H1 (cell line): ENCODE results near the gene HMCN2. TPM values are rescaled to one million over a fixed set of nuclear protein-coding genes. Genes with fewer than 3 reads are reported as not detected.

Experiments
- CTCF ChIA-PET: fragments of 300-600 bp; sonication (Branson Sonifier 250); formaldehyde crosslinking; loops from one replicate; lab custom pipeline; 2021; ENCODE audit not compliant: partially characterized antibody; lab: Charles Lee
- POLR2A ChIA-PET: fragments of 300-600 bp; sonication (Branson Sonifier 250); formaldehyde crosslinking; loops from one replicate; lab custom pipeline; 2021; ENCODE audit warnings: inconsistent platforms; ENCODE audit not compliant: partially characterized antibody; lab: Charles Lee
- DNase-seq, 2 experiments: peaks; one replicate each; pipeline versions ENCODE4 v3.0.0 to v3.0.0-alpha.2; 2010 to 2022; ENCODE audit warnings: low spot score in 2 of 2, low read depth in 1 of 2, mixed read lengths in 1 of 2
- FAIRE-seq: peaks from 2 replicates; lab custom pipeline; 2011; peaks lifted over from hg19 to GRCh38; lab: Jason Lieb, UNC
- H2AFZ ChIP-seq: 2 replicates; pipeline ENCODE4 v1.8.1; 2012; ENCODE audit warnings: low read length, inconsistent platforms
- H2AK5ac ChIP-seq: 2 replicates; pipeline ENCODE4 v1.6.1; 2013; ENCODE audit warnings: low read depth, low read length
- H2BK120ac ChIP-seq: replicated peaks from 2 replicates; pipeline ENCODE3; 2013; ENCODE audit warnings: low read depth, low read length, inconsistent platforms
- H2BK12ac ChIP-seq: 2 replicates; pipeline ENCODE4 v1.6.1; 2013; ENCODE audit warnings: low read depth, low read length
- H2BK15ac ChIP-seq: 2 replicates; pipeline ENCODE4 v1.6.1; 2013; ENCODE audit warnings: low read length
- H2BK20ac ChIP-seq: 2 replicates; pipeline ENCODE4 v1.6.1; 2013; ENCODE audit warnings: low read length
- H2BK5ac ChIP-seq: 2 replicates; pipeline ENCODE4 v1.6.1; 2013; ENCODE audit warnings: low read depth, low read length
- H3K14ac ChIP-seq: 2 replicates; pipeline ENCODE4 v1.6.1; 2013; ENCODE audit warnings: inconsistent platforms; ENCODE audit not compliant: insufficient read length
- H3K18ac ChIP-seq: 2 replicates; pipeline ENCODE4 v1.6.1; 2013; ENCODE audit warnings: low read length; ENCODE audit errors: extremely low read depth
- H3K23ac ChIP-seq: 2 replicates; pipeline ENCODE4 v1.6.1; 2013; ENCODE audit warnings: inconsistent platforms; ENCODE audit not compliant: insufficient read length
- H3K23me2 ChIP-seq: 2 replicates; pipeline ENCODE4 v1.6.1; 2013; ENCODE audit warnings: low read depth, low read length
- H3K27ac ChIP-seq: 2 replicates; pipeline ENCODE4 v1.6.1; 2011; ENCODE audit warnings: low read depth, low read length, inconsistent platforms
- H3K27me3 ChIP-seq, 4 experiments: replicated peaks in 1 of 4; 1 replicate in 1 of 4; 2 replicates in 3 of 4; pipeline versions ENCODE4 v1.6.1 to v1.8.1; 2011 to 2013; ENCODE audit warnings: low read length in 3 of 4, mild to moderate bottlenecking in 3 of 4, inconsistent platforms in 2 of 4, mixed read lengths in 2 of 4, moderate library complexity in 1 of 4; ENCODE audit not compliant: control insufficient read depth in 3 of 4, insufficient read depth in 3 of 4; ENCODE audit errors: extremely low read depth in 1 of 4
- H3K36me3 ChIP-seq, 4 experiments: 2 replicates each; pipeline versions ENCODE4 v1.6.1 to v1.8.1; 2011 to 2013; ENCODE audit warnings: mild to moderate bottlenecking in 4 of 4, low read length in 3 of 4, moderate library complexity in 2 of 4, control low read depth in 1 of 4, inconsistent platforms in 1 of 4; ENCODE audit not compliant: insufficient read depth in 4 of 4, control insufficient read depth in 2 of 4
- H3K4ac ChIP-seq: replicated peaks from 2 replicates; pipeline ENCODE3; 2013; ENCODE audit warnings: low read length, low read depth, mixed read lengths, inconsistent platforms; ENCODE audit not compliant: insufficient read length
- H3K4me1 ChIP-seq, 4 experiments: replicated peaks in 1 of 4; 1 replicate in 1 of 4; 2 replicates in 3 of 4; pipeline versions ENCODE4 v1.6.1 to v1.8.1; 2011 to 2013; ENCODE audit warnings: low read length in 3 of 4, inconsistent platforms in 2 of 4, mixed read lengths in 1 of 4; ENCODE audit not compliant: insufficient read depth in 4 of 4, control insufficient read depth in 3 of 4
- H3K4me2 ChIP-seq, 2 experiments: 2 replicates each; pipeline versions ENCODE4 v1.6.1 to v1.8.1; 2011 to 2013; ENCODE audit warnings: low read depth in 2 of 2, low read length in 2 of 2, control low read depth in 1 of 2, inconsistent platforms in 1 of 2, mild to moderate bottlenecking in 1 of 2; ENCODE audit not compliant: insufficient read depth in 1 of 2
- H3K4me3 ChIP-seq, 4 experiments: fragments of 200-600, 300-600 bp in 1 of 4; sonication (generic), shearing (Covaris generic), sonication (Bioruptor Twin) in 1 of 4; 2 replicates each; pipeline versions ENCODE4 v1.5.1 to v1.8.1; 2011 to 2016; ENCODE audit warnings: low read length in 4 of 4, low read depth in 3 of 4, control low read depth in 2 of 4, inconsistent platforms in 2 of 4, mild to moderate bottlenecking in 2 of 4, mixed read lengths in 1 of 4, moderate library complexity in 1 of 4; ENCODE audit not compliant: insufficient read depth in 2 of 4; ENCODE audit errors: extremely low read depth in 1 of 4
- H3K56ac ChIP-seq: replicated peaks from 2 replicates; pipeline ENCODE3; 2013; ENCODE audit warnings: low read depth, mild to moderate bottlenecking, mixed read lengths, low read length, inconsistent platforms; ENCODE audit not compliant: insufficient read length
- H3K79me1 ChIP-seq: 2 replicates; pipeline ENCODE4 v1.6.1; 2013; ENCODE audit warnings: low read depth, low read length, control low read depth
- H3K79me2 ChIP-seq, 2 experiments: 2 replicates each; pipeline versions ENCODE4 v1.6.1 to v1.8.1; 2012 to 2013; ENCODE audit warnings: low read length in 2 of 2, mild to moderate bottlenecking in 2 of 2, inconsistent platforms in 1 of 2; ENCODE audit not compliant: insufficient read depth in 2 of 2, control insufficient read depth in 1 of 2
- H3K9ac ChIP-seq, 4 experiments: replicated peaks in 1 of 4; 1 replicate in 1 of 4; 2 replicates in 3 of 4; pipeline versions ENCODE4 v1.6.1 to v1.8.1; 2011 to 2013; ENCODE audit warnings: low read depth in 3 of 4, low read length in 3 of 4, control low read depth in 2 of 4, mild to moderate bottlenecking in 2 of 4, moderate library complexity in 2 of 4, inconsistent platforms in 1 of 4; ENCODE audit errors: extremely low read depth in 1 of 4
- H3K9me3 ChIP-seq, 2 experiments: 2 replicates each; pipeline versions ENCODE4 v1.6.1 to v1.8.1; 2012 to 2013; ENCODE audit warnings: mild to moderate bottlenecking in 2 of 2, moderate library complexity in 2 of 2, control low read depth in 1 of 2, inconsistent platforms in 1 of 2, low read depth in 1 of 2, low read length in 1 of 2, mixed read lengths in 1 of 2; ENCODE audit not compliant: insufficient read depth in 2 of 2
- H4K20me1 ChIP-seq, 2 experiments: replicated peaks in 1 of 2; 2 replicates each; pipeline versions ENCODE3 to v1.8.1; 2011 to 2013; ENCODE audit warnings: inconsistent platforms in 2 of 2, low read length in 2 of 2, mild to moderate bottlenecking in 1 of 2; ENCODE audit not compliant: insufficient read depth in 2 of 2, control insufficient read depth in 1 of 2
- H4K5ac ChIP-seq: 2 replicates; pipeline ENCODE4 v1.6.1; 2013; ENCODE audit warnings: low read length, low read depth, mixed read lengths, inconsistent platforms; ENCODE audit not compliant: insufficient read length
- H4K8ac ChIP-seq: 2 replicates; pipeline ENCODE4 v1.8.0; 2013; ENCODE audit warnings: mild to moderate bottlenecking, moderate library complexity, low read length, inconsistent platforms; ENCODE audit not compliant: insufficient read depth; ENCODE audit errors: extremely low read depth
- H4K91ac ChIP-seq: replicated peaks from 2 replicates; pipeline ENCODE3; 2013; ENCODE audit warnings: low read length, mixed read lengths, inconsistent platforms; ENCODE audit not compliant: insufficient read length
- BCL11A ChIP-seq, 2 experiments: IDR thresholded peaks; one replicate each; pipeline ENCODE4 v1.6.1; 2011; ENCODE audit warnings: low read depth in 2 of 2, low read length in 2 of 2, mild to moderate bottlenecking in 2 of 2
- CBX8 ChIP-seq: fragments of 300-800, 300-1000 bp; sonication (generic); IDR thresholded peaks from 2 replicates; pipeline ENCODE4 v1.7.1; 2016; ENCODE audit warnings: low read depth, low read length, borderline replicate concordance
- CREB1 ChIP-seq: IDR thresholded peaks from 2 replicates; pipeline ENCODE4 v1.6.1; 2012; ENCODE audit warnings: inconsistent platforms
- CTCF ChIP-seq, 3 experiments: IDR thresholded peaks; 1 replicate in 2 of 3; 2 replicates in 1 of 3; pipeline versions ENCODE4 v1.5.1 to v1.6.1; 2011; ENCODE audit warnings: low read length in 3 of 3, mild to moderate bottlenecking in 3 of 3, inconsistent platforms in 2 of 3, low read depth in 1 of 3, moderate library complexity in 1 of 3; ENCODE audit not compliant: insufficient read depth in 1 of 3; ENCODE audit errors: control extremely low read depth in 1 of 3
- EGR1 ChIP-seq: IDR thresholded peaks from 2 replicates; pipeline ENCODE4 v1.6.1; 2011; ENCODE audit warnings: low read depth, low read length, borderline replicate concordance
- EZH2 ChIP-seq: fragments of 200-600 bp; sonication (generic); IDR thresholded peaks from 2 replicates; pipeline ENCODE4 v1.7.1; 2012; ENCODE audit warnings: low read depth, mild to moderate bottlenecking, moderate library complexity, low read length, inconsistent platforms; ENCODE audit not compliant: severe bottlenecking
- JUN ChIP-seq: IDR thresholded peaks from 2 replicates; pipeline ENCODE4 v1.6.1; 2011; ENCODE audit warnings: low read depth, mild to moderate bottlenecking, improper control_type of control experiment, low read length
- NRF1 ChIP-seq: IDR thresholded peaks from 2 replicates; pipeline ENCODE4 v1.6.1; 2011; ENCODE audit warnings: mild to moderate bottlenecking, low read depth, low read length, improper control_type of control experiment
- RFX5 ChIP-seq: IDR thresholded peaks from 2 replicates; pipeline ENCODE4 v1.6.1; 2011; ENCODE audit warnings: low read depth, low read length, improper control_type of control experiment, borderline replicate concordance
- SIRT6 ChIP-seq: IDR thresholded peaks from one replicate; pipeline ENCODE4 v1.7.1; 2012; ENCODE audit warnings: low read length, inconsistent platforms
- WGBS, 2 experiments: shearing (Covaris generic) in 1 of 2; methylation state at CpG; one replicate each; pipeline versions ENCODE4 v1.1.6 to v1.1.7; 2013 to 2015; ENCODE audit warnings: low lambda C conversion rate in 2 of 2, mixed read lengths in 2 of 2, inconsistent platforms in 1 of 2, low coverage in 1 of 2, missing lambda C conversion rate in 1 of 2; ENCODE audit not compliant: insufficient replicate concordance in 2 of 2, insufficient coverage in 1 of 2, insufficient read length in 1 of 2; ENCODE audit errors: extremely low coverage in 1 of 2, missing lambda C conversion rate in 1 of 2; 5-methylcytosine and 5-hydroxymethylcytosine counted together
- polyA plus RNA-seq, 7 experiments: library from polyadenylated mRNA; depleted of rRNA in 3 of 7; stranded (reverse) in 5 of 7; unstranded in 2 of 7; fragments of >200 nt in 5 of 7; fragments of 200-250 nt in 2 of 7; gene quantifications; 1 replicate in 5 of 7; 2 replicates in 1 of 7; 4 replicates in 1 of 7; pipeline versions ENCODE4 v1.2.1 to v1.2.3, GENCODE V29; 2011 to 2013; ENCODE audit warnings: missing spikeins in 2 of 7, mixed read lengths in 2 of 7
- total RNA-seq: library from RNA; stranded (reverse); fragmentation: NEBNext Ultra II Directional; extraction: Animal tissue kit (Norgen Biotek cat#: 25700); gene quantifications from 2 replicates; pipeline ENCODE4 v1.2.1, GENCODE V29; 2021

Gene HMCN2
- total and polyA plus RNA-seq, 2 of the 8 experiments (the other 6 are each of a cell fraction or from before 2014, with no cell fraction given) = 5.0 to 9.1 TPM

- no peak overlapping the region for H3K27ac ChIP-seq
- H4K20me1 ChIP-seq = no peaks in the 10 kb centered on the region
- no peaks in the 10 kb centered on the region; a peak in 1 of 8 replicates for H3K36me3 ChIP-seq
- H2AFZ ChIP-seq = no peak overlapping the region
- no peaks in the 10 kb centered on the region for H3K23me2 ChIP-seq
- H2BK20ac ChIP-seq = no peak overlapping the region
- 88% methylated on average over 10 of the region's 23 CpGs; no CpG with 5 or more reads in 1 of the 2 experiments for WGBS, 2 experiments
- H3K56ac ChIP-seq = no peak overlapping the region
- 0 out of 2 replicates have a peak overlapping the region, but pooled peaks have one; percentile 57 for H4K8ac ChIP-seq
- H3K18ac ChIP-seq = no peak overlapping the region
- H3K4me2 ChIP-seq = no peak overlapping the region
- ChIA-PET POLR2A (interaction anchor here (0.7 kb wide), 1 partner anchor 27 kb away, joined by 4 read pairs; no protein-coding TSS in a partner anchor), CTCF (interaction anchor here (0.9 to 1.6 kb wide), 2 partner anchors 35 to 151 kb away, joined by 3 read pairs; no protein-coding TSS in a partner anchor)
- H2BK12ac ChIP-seq = no peak overlapping the region
- no peaks in the 10 kb centered on the region for H3K9me3 ChIP-seq
- H3K79me1 ChIP-seq = no peaks in the 10 kb centered on the region
- H2BK120ac ChIP-seq = no peak overlapping the region
- no peak overlapping the region for H3K9ac ChIP-seq
- H2AK5ac ChIP-seq = no peak overlapping the region
- no peak overlapping the region for H3K23ac ChIP-seq
- no peak overlapping the region for H4K5ac ChIP-seq
- H4K91ac ChIP-seq = no peak overlapping the region
- H2BK15ac ChIP-seq = no peak overlapping the region
- peaks cover 0 to 4% (median 0%) of the 10 kb centered on the region in 4 experiments; a peak in 1 of 7 replicates for H3K4me1 ChIP-seq
- no peak overlapping the region for H3K4me3 ChIP-seq
- H3K79me2 ChIP-seq = no peaks in the 10 kb centered on the region
- DNase-seq = no peak
- FAIRE-seq = no peak
- no peak overlapping the region for H3K4ac ChIP-seq
- no peaks in the 10 kb centered on the region for H3K27me3 ChIP-seq
- H3K14ac ChIP-seq = no peak overlapping the region
- no peak overlapping the region for H2BK5ac ChIP-seq
- TF ChIP-seq CTCF (IDR thresholded peaks at IDR 0.05; ENCODE audit: control extremely low read depth in 1 of 3, insufficient read depth in 1 of 3, low read depth in 1 of 3, low read length in 3 of 3) (no peak), JUN (no peak), EGR1 (no peak), RFX5 (no peak), CREB1 (no peak), SIRT6 (no peak), NRF1 (no peak), EZH2 (no peak), CBX8 (no peak), BCL11A (IDR thresholded peaks at IDR 0.05; ENCODE audit: low read depth in 2 of 2, low read length in 2 of 2) (no peak)
Observed at GRCh38 chr9:130394814-130395470, 129.4 kb downstream of the HMCN2 start.
